ENCODE measurements around the gene RAPGEF4.

- TF ChIP-seq FOXJ3 (CRISPR knock-in tag; IDR thresholded peaks at IDR 0.05; ENCODE audit: borderline replicate concordance) (no peak), CHCHD3 (CRISPR knock-in tag; IDR thresholded peaks at IDR 0.05) (no peak), AGO2 (optimal IDR thresholded peaks at IDR 0.05; ENCODE audit: low read depth, low read length) (no peak), KMT2B (CRISPR knock-in tag; IDR thresholded peaks at IDR 0.05) (no peak), GTF2F1 (IDR thresholded peaks at IDR 0.05; ENCODE audit: low read length) (no peak), POLR2A (IDR thresholded peaks at IDR 0.05; ENCODE audit: insufficient read depth in 1 of 2, low read depth in 2 of 2, low read length in 2 of 2) (no peak), ZNF775 (CRISPR knock-in tag; IDR thresholded peaks at IDR 0.05; ENCODE audit: borderline replicate concordance) (no peak), ZFP91 (CRISPR knock-in tag; IDR thresholded peaks at IDR 0.05; ENCODE audit: borderline replicate concordance) (no peak), FOXC1 (CRISPR knock-in tag; IDR thresholded peaks at IDR 0.05; ENCODE audit: borderline replicate concordance) (no peak)
Observed at GRCh38 chr2:172917716-172918115, 182.1 kb downstream of the RAPGEF4 start.

All from HepG2 (cell line).